ENCODE results near the gene COL5A2.

COL5A2 gene

DNA sequence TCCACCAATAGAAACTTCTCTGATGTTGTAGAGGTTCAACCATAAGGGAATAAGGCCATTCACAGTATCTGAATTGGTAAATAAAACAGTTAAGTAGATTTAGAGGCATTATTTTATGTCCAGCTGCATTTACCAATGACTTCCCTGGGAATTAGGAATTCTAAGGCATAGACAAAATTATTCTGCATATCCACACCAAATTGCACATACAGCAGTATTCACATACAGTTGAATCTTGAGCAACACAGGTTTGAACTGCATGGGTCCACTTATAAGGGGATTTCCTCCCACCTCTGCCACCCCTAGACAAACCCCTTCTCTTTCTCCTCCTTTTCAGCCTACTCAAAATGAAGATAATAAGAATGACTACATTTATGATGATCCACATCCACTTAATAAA lies 54.4 kb downstream of the COL5A2 start:
- in situ Hi-C loops (cut with MboI; ENCODE audit: low sequenced_read_pairs, unreplicated experiment) = loop anchor here (25.0 kb wide), 1 partner anchor 287 kb away; no protein-coding TSS in a partner anchor
- no peak for DNase-seq (ENCODE audit: low spot score)
- TF ChIP-seq, protein P1, sequence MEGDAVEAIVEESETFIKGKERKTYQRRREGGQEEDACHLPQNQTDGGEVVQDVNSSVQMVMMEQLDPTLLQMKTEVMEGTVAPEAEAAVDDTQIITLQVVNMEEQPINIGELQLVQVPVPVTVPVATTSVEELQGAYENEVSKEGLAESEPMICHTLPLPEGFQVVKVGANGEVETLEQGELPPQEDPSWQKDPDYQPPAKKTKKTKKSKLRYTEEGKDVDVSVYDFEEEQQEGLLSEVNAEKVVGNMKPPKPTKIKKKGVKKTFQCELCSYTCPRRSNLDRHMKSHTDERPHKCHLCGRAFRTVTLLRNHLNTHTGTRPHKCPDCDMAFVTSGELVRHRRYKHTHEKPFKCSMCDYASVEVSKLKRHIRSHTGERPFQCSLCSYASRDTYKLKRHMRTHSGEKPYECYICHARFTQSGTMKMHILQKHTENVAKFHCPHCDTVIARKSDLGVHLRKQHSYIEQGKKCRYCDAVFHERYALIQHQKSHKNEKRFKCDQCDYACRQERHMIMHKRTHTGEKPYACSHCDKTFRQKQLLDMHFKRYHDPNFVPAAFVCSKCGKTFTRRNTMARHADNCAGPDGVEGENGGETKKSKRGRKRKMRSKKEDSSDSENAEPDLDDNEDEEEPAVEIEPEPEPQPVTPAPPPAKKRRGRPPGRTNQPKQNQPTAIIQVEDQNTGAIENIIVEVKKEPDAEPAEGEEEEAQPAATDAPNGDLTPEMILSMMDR (IDR thresholded peaks at IDR 0.05; ENCODE audit: borderline replicate concordance, control extremely low read depth, extremely low read depth, insufficient read depth, missing control alignments) = no peak

DNA sequence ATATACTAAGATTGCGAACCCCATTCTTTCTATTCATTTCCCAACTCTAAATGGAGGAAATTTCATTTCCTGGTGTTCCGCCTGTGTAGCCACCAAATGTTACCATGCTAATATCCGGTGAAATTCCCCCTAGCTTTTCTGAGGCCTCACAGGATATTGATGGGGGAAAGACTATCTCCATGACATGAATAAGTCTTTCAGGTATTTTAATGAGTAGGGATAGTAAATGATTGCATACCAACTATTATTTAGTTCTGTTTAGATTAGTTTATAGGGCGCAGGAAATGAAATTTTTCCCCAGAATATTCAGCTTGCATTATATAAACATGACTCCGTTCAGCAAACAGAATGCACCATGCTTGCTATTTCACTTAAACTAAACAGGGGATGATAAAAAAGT lies 55.4 kb downstream of the COL5A2 start:
- in situ Hi-C loops (cut with MboI; ENCODE audit: low sequenced_read_pairs, unreplicated experiment) = no loop called here
- TF ChIP-seq, protein P1 (IDR thresholded peaks at IDR 0.05; ENCODE audit: borderline replicate concordance, control extremely low read depth, extremely low read depth, insufficient read depth, missing control alignments) = no peak
- DNase-seq (ENCODE audit: low spot score) = no peak

DNA sequence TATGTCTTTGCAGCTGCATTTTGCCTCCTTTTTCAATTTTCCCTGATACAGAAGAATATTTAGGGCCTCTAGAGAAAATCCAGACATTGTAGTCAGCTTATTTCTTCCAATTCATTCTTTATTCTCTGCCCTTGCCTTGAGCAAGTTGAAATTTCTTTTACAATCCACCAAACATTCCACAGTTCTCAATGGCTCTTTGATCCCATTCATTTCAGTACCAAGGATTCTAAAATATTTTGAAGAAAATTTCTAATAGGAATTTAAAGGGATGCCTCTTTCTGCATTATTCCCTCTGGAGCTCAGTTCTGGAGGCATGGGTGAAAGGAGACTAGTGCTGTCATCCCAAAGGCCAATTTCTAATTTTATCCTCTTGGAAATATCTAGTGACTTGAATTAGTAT lies 61.2 kb downstream of the COL5A2 start:
- in situ Hi-C loops (cut with MboI; ENCODE audit: low sequenced_read_pairs, unreplicated experiment) = no loop called here
- TF ChIP-seq, protein P1 (IDR thresholded peaks at IDR 0.05; ENCODE audit: borderline replicate concordance, control extremely low read depth, extremely low read depth, insufficient read depth, missing control alignments) = no peak

DNA sequence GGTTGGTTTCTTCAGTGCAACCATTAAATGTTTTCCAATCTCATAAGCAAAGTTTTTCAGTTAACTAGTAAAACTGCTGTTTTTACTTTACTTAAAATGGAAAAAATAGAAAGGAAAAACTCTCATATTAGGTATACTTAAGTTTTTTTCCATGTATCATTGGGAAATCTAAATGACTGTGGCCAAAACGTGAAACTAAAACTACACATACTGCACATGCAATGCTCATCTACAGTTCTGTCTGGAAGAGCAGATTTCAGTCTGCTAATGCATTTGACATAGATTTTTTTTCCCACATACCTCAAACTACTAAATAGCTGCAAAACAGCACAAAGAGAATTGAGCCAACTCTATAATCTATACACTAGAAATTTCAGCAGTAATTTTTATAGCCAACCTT lies 62.6 kb downstream of the COL5A2 start:
- no peak for DNase-seq (ENCODE audit: low spot score)
- TF ChIP-seq, protein P1 (IDR thresholded peaks at IDR 0.05; ENCODE audit: borderline replicate concordance, control extremely low read depth, extremely low read depth, insufficient read depth, missing control alignments) = no peak
- in situ Hi-C loops (cut with MboI; ENCODE audit: low sequenced_read_pairs, unreplicated experiment) = no loop called here

More for the DNA sequence above, 61.2 kb downstream of the COL5A2 start:
- no peak for DNase-seq (ENCODE audit: low spot score)

DNA sequence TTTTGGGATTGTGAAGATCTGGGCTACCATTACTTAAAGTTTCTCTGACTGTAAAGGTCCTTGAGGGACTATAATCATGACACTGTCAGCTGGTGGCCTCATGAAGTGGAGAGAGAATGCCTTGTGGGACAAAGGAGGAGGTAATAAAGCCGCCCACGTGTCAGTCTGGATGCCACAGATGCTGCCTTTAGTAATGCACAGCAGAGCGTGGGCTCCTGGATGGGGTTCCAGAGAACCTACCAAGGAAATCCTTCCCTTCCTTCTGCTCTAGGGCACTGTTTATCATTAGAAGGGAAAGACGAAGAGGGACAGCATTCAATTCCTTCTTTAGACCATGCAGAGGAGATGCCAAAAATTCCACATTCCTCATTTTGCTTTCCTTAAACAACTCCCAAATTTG lies 63.5 kb downstream of the COL5A2 start:
- DNase-seq (ENCODE audit: low spot score) = no peak
- in situ Hi-C loops (cut with MboI; ENCODE audit: low sequenced_read_pairs, unreplicated experiment) = no loop called here
- TF ChIP-seq, protein P1 (IDR thresholded peaks at IDR 0.05; ENCODE audit: borderline replicate concordance, control extremely low read depth, extremely low read depth, insufficient read depth, missing control alignments) = no peak

DNA sequence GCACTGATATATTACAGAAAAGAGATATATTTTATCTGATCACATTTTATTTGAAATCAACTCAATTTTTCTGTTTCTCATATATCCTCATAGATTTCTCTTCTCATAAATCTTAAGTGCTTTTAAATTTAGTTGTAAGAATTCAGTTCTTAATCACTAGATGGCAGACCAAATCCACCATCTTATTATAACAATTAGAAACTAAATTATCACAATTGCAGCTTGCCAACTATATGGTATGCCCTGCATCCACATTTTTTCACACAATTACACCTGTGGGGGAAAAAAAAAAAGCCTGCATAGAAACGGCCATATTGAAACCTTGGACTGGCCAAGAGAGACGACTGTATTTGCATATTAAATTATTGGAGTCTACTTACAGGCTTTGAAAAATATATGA lies 64.4 kb downstream of the COL5A2 start:
- in situ Hi-C loops (cut with MboI; ENCODE audit: low sequenced_read_pairs, unreplicated experiment) = no loop called here
- DNase-seq (ENCODE audit: low spot score) = no peak
- TF ChIP-seq, protein P1 (IDR thresholded peaks at IDR 0.05; ENCODE audit: borderline replicate concordance, control extremely low read depth, extremely low read depth, insufficient read depth, missing control alignments) = no peak

DNA sequence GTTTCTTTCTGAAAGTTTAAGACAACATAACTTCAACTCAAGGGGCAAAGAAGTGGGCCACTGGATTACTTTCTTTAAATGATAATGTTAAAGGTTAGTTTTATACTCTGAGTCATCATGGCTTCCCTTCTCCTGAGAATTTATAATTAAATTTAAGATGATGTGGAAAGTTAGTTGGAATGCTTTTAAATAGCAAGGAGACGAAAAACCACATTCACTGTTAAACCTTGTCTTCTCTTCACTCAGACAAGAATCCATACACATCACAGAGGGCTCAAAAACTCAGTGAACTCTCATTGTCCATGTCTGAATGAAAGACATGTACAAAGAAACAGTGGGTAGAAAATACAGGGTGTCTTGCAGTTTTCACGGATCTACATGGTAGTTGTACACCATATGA lies 65.6 kb downstream of the COL5A2 start:
- no peak for DNase-seq (ENCODE audit: low spot score)
- in situ Hi-C loops (cut with MboI; ENCODE audit: low sequenced_read_pairs, unreplicated experiment) = no loop called here
- TF ChIP-seq, protein P1 (IDR thresholded peaks at IDR 0.05; ENCODE audit: borderline replicate concordance, control extremely low read depth, extremely low read depth, insufficient read depth, missing control alignments) = no peak
